ENCODE measurements around the gene ARMC5.

Gene ARMC5

DNA sequence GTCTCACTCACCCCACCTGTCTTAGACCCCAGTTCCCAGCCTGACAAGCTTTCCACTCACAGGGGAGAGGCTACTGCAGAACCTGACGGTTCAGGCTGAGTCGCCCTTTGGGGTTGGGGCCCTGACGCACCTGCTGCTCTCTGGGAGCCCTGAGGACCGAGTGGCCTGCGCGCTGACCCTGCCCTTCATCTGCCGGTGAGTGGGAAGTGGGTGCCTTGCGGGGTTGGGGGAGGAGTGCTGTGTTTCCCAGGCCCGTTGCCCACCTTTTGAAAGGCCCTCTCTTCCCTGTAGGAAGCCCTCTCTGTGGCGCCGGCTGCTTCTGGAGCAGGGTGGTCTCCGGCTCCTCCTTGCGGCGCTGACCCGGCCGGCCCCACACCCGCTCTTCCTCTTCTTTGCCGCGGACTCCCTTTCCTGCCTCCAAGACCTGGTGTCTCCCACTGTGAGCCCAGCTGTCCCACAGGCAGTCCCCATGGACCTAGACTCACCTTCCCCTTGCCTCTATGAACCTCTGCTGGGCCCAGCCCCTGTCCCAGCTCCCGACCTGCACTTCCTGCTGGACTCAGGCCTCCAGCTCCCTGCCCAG is 6.6 kb downstream of the ARMC5 start:
- H3K27ac ChIP-seq, result no peak overlapping the region
- TF ChIP-seq, protein P1, sequence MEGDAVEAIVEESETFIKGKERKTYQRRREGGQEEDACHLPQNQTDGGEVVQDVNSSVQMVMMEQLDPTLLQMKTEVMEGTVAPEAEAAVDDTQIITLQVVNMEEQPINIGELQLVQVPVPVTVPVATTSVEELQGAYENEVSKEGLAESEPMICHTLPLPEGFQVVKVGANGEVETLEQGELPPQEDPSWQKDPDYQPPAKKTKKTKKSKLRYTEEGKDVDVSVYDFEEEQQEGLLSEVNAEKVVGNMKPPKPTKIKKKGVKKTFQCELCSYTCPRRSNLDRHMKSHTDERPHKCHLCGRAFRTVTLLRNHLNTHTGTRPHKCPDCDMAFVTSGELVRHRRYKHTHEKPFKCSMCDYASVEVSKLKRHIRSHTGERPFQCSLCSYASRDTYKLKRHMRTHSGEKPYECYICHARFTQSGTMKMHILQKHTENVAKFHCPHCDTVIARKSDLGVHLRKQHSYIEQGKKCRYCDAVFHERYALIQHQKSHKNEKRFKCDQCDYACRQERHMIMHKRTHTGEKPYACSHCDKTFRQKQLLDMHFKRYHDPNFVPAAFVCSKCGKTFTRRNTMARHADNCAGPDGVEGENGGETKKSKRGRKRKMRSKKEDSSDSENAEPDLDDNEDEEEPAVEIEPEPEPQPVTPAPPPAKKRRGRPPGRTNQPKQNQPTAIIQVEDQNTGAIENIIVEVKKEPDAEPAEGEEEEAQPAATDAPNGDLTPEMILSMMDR (conservative IDR thresholded peaks at IDR 0.05), result no peak
- no peak for TF ChIP-seq ZFX (IDR thresholded peaks at IDR 0.05)

DNA sequence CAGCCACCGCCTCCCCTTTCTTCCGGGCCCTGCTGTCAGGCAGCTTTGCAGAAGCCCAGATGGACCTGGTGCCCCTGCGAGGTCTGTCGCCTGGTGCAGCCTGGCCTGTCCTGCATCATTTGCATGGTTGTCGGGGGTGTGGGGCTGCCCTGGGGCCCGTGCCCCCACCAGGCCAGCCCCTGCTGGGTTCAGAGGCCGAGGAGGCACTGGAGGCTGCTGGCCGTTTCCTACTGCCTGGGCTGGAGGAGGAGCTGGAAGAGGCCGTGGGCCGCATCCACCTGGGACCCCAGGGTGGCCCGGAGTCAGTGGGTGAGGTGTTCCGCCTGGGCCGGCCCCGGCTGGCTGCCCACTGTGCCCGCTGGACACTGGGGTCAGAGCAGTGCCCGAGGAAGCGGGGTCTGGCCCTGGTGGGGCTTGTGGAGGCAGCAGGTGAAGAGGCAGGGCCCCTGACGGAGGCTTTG is 7.1 kb downstream of the ARMC5 start:
- TF ChIP-seq ZFX (IDR thresholded peaks at IDR 0.05), result no peak
- TF ChIP-seq, protein P1 (conservative IDR thresholded peaks at IDR 0.05), result no peak
- H3K27ac ChIP-seq, result no peak overlapping the region

DNA sequence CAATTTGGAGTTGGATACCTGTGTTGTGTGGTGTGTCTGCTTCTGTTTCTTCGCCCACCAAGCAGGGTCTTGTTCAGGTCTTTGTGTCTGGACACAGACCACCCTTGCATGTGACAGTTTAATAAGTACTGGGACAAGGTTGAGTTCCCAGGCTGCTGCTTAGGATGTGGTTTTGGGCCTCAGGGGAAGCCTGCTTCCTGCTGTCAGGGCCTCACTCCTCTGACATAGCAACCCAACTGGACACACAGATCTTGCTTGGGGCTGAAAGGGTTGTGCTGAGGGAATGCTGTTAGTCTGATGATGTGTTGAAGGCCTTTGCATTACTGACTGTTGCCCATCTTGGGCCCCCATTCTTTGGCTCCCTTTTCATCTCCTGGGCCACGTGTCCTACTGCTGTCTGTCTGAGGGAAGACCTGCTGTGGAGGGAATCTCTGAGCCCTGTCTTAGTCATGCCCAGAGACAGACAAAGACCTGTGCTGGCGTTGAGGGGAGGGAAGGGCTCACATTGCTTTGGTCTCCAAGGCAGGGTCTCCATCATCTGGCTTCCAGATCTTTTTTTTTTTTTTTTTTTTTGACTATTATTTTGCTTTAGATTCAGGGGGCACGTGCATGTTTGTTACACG is 8.0 kb downstream of the ARMC5 start:
- TF ChIP-seq ZFX (IDR thresholded peaks at IDR 0.05), result no peak
- TF ChIP-seq, protein P1 (conservative IDR thresholded peaks at IDR 0.05), result no peak
- no peak overlapping the region for H3K27ac ChIP-seq

DNA sequence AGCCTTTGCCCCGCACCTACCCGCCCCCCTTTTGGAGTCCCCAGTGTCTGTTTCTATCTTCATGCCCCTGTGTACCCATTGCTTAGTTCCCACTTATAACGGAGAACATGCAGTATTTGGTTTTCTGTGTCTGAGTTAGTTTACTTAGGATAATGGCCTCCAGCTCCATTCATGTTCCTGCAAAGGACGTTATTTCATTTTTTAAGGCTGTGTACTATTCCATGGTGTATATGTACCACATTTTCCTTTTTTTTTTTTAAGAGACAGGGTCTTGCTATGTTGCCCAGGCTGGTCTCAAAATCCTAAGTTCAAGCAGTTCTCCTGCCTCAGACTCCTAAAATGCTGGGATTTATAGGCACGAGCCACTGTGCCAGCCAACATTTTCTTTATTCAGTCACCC is 8.6 kb downstream of the ARMC5 start:
- TF ChIP-seq, protein P1 (conservative IDR thresholded peaks at IDR 0.05), result no peak
- no peak for TF ChIP-seq ZFX (IDR thresholded peaks at IDR 0.05)
- no peak overlapping the region for H3K27ac ChIP-seq

DNA sequence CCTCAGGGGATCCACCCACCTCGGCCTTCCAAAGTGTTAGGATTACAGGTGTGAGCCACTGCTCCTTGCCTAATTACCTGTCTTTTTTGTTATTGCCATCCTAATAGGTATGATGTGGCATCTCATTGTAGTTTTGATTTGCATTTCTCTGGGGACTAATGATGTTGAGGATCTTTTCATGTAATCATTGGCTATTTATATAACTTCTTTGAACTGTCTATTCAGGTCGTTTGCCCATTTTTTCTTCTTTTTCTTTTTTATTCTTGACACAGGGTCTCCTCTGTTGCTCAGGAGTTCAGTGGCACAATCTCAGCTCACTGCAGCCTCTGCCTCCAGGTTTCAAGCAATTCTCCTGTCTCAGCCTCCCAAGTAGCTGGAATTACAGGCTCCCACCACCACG is 11.3 kb downstream of the ARMC5 start:
- TF ChIP-seq, protein P1 (conservative IDR thresholded peaks at IDR 0.05), result no peak
- no peak for TF ChIP-seq ZFX (IDR thresholded peaks at IDR 0.05)

DNA sequence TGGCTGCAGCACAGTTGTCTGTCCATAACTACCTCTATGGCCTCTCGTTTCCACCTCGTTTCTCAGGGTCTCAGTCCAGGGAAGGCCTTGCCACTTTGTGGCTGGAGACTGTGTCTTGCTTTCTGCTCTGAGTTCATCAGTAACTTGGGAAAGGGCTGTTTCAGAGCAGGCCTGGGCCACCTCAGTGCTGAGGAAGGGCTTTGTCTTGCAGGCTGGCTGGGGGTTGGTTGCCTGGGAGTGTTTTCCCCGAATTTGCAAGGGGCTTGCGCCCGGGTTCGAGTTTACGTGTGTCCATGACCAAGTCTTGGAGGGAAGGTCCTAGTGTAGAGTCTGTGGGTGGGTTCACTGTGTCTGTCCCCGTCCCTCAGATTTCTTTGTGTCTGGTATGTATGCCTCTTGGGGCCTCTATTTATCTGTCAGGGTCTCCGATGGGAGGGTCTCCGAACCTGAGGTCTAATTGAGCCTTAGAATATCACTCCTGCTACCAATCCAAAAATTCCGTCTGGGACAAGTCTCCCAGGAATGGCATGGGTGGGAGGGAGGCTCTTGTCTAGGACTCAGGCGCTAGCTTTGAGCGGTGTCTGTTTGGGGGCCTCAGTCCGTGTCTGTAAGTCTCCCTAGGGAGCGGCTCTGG is 12.1 kb downstream of the ARMC5 start:
- TF ChIP-seq, protein P1 (conservative IDR thresholded peaks at IDR 0.05), result no peak
- no peak for TF ChIP-seq ZFX (IDR thresholded peaks at IDR 0.05)

More for the DNA sequence above, 11.3 kb downstream of the ARMC5 start:
- no peak overlapping the region for H3K27ac ChIP-seq

More for the DNA sequence above, 12.1 kb downstream of the ARMC5 start:
- no peak overlapping the region for H3K27ac ChIP-seq
